ENCODE measurements around the gene IRF5. TPM values are rescaled to one million over a fixed set of nuclear protein-coding genes. Genes with fewer than 3 reads are reported as not detected.

Gene IRF5
- total and polyA plus RNA-seq, 2 donors (not counting 1 experiment from before 2014, with no cell fraction given) = 91.3 to 135 TPM

DNA sequence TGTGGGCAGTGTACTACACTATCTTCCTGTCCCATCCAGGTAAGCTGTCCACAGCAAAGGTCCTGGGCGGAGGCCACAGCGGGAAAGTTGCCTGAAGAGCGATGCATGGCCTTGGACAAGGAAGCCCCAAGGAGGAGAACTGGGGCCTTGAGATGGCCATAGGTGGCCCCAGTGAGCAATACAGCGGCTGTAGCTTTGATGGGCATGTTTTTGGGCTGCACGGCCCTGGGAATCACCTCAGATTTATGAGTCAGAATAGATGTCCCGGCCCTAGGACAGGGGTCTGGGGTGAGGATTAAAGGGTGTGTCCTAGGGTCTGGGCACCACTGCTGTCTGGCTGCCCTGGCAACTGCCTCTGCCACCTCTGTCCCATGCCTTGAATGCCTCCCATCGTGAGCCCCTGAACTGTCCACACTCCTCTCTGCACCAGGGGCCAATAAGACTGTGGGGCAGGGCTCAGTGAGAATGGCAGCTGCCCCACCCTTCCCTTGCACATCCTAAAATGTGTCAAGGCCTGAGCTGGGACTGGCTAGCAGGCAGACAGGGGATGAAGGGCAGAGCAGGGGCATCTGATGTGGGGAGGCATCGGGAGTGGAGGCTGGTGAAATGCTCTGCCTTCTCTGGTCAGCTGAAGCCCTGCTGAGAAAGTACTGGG, 9.4 kb upstream of the IRF5 start:
- peaks cover 8% of the 10 kb centered on the region for H3K79me2 ChIP-seq (ENCODE audit: control insufficient read depth, insufficient read depth, low read length)
- TF ChIP-seq, protein P1, sequence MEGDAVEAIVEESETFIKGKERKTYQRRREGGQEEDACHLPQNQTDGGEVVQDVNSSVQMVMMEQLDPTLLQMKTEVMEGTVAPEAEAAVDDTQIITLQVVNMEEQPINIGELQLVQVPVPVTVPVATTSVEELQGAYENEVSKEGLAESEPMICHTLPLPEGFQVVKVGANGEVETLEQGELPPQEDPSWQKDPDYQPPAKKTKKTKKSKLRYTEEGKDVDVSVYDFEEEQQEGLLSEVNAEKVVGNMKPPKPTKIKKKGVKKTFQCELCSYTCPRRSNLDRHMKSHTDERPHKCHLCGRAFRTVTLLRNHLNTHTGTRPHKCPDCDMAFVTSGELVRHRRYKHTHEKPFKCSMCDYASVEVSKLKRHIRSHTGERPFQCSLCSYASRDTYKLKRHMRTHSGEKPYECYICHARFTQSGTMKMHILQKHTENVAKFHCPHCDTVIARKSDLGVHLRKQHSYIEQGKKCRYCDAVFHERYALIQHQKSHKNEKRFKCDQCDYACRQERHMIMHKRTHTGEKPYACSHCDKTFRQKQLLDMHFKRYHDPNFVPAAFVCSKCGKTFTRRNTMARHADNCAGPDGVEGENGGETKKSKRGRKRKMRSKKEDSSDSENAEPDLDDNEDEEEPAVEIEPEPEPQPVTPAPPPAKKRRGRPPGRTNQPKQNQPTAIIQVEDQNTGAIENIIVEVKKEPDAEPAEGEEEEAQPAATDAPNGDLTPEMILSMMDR (IDR thresholded peaks at IDR 0.05) = no peak
- no peak for TF ChIP-seq EZH2 (IDR thresholded peaks at IDR 0.05; ENCODE audit: borderline replicate concordance, insufficient read depth, low read depth, low read length, poor library complexity, severe bottlenecking)
- no peak overlapping the region for H3K27ac Mint-ChIP-seq
- H3K27me3 ChIP-seq (replicated peaks in 1 of 4; ENCODE audit: control extremely low read depth in 1 of 4, control insufficient read depth in 3 of 4, insufficient read depth in 4 of 4, low read length in 3 of 4) = no peaks in the 10 kb centered on the region
- H3K36me3 ChIP-seq (replicated peaks in 1 of 2; ENCODE audit: control extremely low read depth in 1 of 2, control insufficient read depth in 1 of 2, extremely low read depth in 1 of 2, insufficient read depth in 2 of 2, low read length in 1 of 2) = no peaks in the 10 kb centered on the region
- no peaks in the 10 kb centered on the region for H3K9me3 Mint-ChIP-seq (ENCODE audit: insufficient read depth)
- H3K4me1 Mint-ChIP-seq = peaks cover 11% of the 10 kb centered on the region
- no peak overlapping the region for H2AFZ ChIP-seq (ENCODE audit: insufficient read depth, low read depth, low read length, poor library complexity, severe bottlenecking)
- H3K27ac ChIP-seq (ENCODE audit: low read length in 2 of 2) = no peak overlapping the region
- intact Hi-C loops (cut with micrococcal nuclease) = no loop called here
- H3K27me3 Mint-ChIP-seq = no peaks in the 10 kb centered on the region
- H3K4me1 ChIP-seq (ENCODE audit: control insufficient read depth in 2 of 2, insufficient read depth in 2 of 2, low read length in 2 of 2) = peaks cover 9 to 10% of the 10 kb centered on the region in 2 donors
- no peaks in the 10 kb centered on the region for H4K20me1 ChIP-seq (ENCODE audit: control insufficient read depth, insufficient read depth, low read length, poor library complexity, severe bottlenecking)
- no peaks in the 10 kb centered on the region for H3K9me3 ChIP-seq (ENCODE audit: control extremely low read depth in 1 of 3, control insufficient read depth in 2 of 3, insufficient read depth in 1 of 3, low read length in 2 of 3)
- CTCF ChIA-PET = interaction anchor here (2.1 kb wide), 1 partner anchor 163 kb away, joined by 5 read pairs; no protein-coding TSS in a partner anchor
- ATAC-seq (ENCODE audit: low read depth) (no peak), DNase-seq (no peak)
- H3K4me3 Mint-ChIP-seq = no peak overlapping the region
- H3K9ac ChIP-seq (ENCODE audit: low read length) = no peak overlapping the region
- no peak overlapping the region for H3K4me2 ChIP-seq (replicated peaks; ENCODE audit: low read depth, low read length, poor library complexity, severe bottlenecking)
- 100% methylated on average over 8 of the region's 8 CpGs for WGBS (ENCODE audit: insufficient coverage)
- H3K4me3 ChIP-seq (ENCODE audit: control extremely low read depth in 1 of 5, extremely low read depth in 1 of 5, insufficient read depth in 1 of 5, low read depth in 2 of 5, low read length in 4 of 5) = no peak overlapping the region
- POLR2A ChIA-PET = no interaction called here

DNA sequence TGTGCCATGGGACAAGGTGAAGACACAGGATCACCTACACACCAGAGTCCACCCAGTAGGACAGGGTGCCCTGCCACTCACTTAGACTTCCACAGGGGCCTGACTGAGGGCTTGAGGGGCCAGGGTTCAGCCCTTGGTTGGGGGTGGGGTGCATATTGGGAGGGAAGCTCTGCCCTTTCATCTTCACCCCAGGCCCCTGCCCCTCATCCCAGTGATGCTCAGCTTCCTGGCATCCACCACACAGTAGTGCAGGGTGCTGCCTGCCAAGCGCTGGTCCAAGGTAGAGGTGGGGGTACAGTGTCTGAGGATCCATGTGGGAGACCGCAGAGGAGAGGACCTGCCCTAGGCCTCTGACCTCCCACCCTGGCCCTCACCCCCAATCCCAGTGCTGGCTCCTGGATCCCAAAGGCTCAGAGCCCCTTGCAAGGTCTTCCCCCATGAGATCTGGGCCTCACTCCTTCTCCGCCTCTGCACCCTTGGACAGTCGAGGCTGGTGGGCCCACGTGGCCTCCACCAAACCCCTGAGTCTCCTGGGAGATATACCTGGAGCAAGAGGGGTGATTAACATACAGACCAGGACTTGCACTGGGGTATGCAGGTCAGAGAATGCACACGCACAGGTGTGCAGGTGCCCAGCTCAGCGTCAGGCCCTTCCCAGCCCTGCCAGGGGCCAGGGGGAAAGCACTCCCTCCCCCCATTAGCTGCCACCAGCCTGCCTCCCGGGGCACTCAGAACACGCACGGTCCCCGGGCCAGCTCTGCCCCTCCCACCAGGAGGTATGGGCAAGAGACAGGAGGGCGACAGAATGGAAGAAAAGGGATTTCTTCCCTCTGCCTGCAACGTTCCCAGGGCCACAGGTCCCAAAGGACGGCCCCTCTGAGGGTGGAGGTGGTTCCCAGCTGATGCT, 8.6 kb upstream of the IRF5 start:
- H3K27me3 ChIP-seq (replicated peaks in 1 of 4; ENCODE audit: control extremely low read depth in 1 of 4, control insufficient read depth in 3 of 4, insufficient read depth in 4 of 4, low read length in 3 of 4) = no peaks in the 10 kb centered on the region
- WGBS (ENCODE audit: insufficient coverage) = 85% methylated on average over 8 of the region's 14 CpGs
- TF ChIP-seq, protein P1 (IDR thresholded peaks at IDR 0.05) = no peak
- ATAC-seq (ENCODE audit: low read depth) = no peak
- no peaks in the 10 kb centered on the region for H3K36me3 ChIP-seq (replicated peaks in 1 of 2; ENCODE audit: control extremely low read depth in 1 of 2, control insufficient read depth in 1 of 2, extremely low read depth in 1 of 2, insufficient read depth in 2 of 2, low read length in 1 of 2)
- H3K27ac ChIP-seq (ENCODE audit: low read length in 2 of 2) = no peak overlapping the region
- no peaks in the 10 kb centered on the region for H4K20me1 ChIP-seq (ENCODE audit: control insufficient read depth, insufficient read depth, low read length, poor library complexity, severe bottlenecking)
- intact Hi-C loops (cut with micrococcal nuclease) = no loop called here
- Mint-ChIP-seq H3K4me3 (no peak overlapping the region), H3K9me3 (ENCODE audit: insufficient read depth) (no peaks in the 10 kb centered on the region), H3K4me1 (peaks cover 18% of the 10 kb centered on the region), H3K27ac (no peak overlapping the region), H3K27me3 (no peaks in the 10 kb centered on the region)
- no peak overlapping the region for H3K4me3 ChIP-seq (ENCODE audit: control extremely low read depth in 1 of 5, extremely low read depth in 1 of 5, insufficient read depth in 1 of 5, low read depth in 2 of 5, low read length in 4 of 5)
- H3K79me2 ChIP-seq (ENCODE audit: control insufficient read depth, insufficient read depth, low read length) = peaks cover 14% of the 10 kb centered on the region
- H3K9ac ChIP-seq (ENCODE audit: low read length) = no peak overlapping the region
- DNase-seq = no peak
- ChIA-PET CTCF (no interaction called here), POLR2A (no interaction called here)
- no peak overlapping the region for H3K4me2 ChIP-seq (replicated peaks; ENCODE audit: low read depth, low read length, poor library complexity, severe bottlenecking)
- peaks cover 17 to 19% of the 10 kb centered on the region in 2 donors for H3K4me1 ChIP-seq (ENCODE audit: control insufficient read depth in 2 of 2, insufficient read depth in 2 of 2, low read length in 2 of 2)
- H2AFZ ChIP-seq (ENCODE audit: insufficient read depth, low read depth, low read length, poor library complexity, severe bottlenecking) = no peak overlapping the region
- no peaks in the 10 kb centered on the region for H3K9me3 ChIP-seq (ENCODE audit: control extremely low read depth in 1 of 3, control insufficient read depth in 2 of 3, insufficient read depth in 1 of 3, low read length in 2 of 3)

Measured in B cell (primary cell).